ENCODE measurements around the gene MALSU1.

DNA sequence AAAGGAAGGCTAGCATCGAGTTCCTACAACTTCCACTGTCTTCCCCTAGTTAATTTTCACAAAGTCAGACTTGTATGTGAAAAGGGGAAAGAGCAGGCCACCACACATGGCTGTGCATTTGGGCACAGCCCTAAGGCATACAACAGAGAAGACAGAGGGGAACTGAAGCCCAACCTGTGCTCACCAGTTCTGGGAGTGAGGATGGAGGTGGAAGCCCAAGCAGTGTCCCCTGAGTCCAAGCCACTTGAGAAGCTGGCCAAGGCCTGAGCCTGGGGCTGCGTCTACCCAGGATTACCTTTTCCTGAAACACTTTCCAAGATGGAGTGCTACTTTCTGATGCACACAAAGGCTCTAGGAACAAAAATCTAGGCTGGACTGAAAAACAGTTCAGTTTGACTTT, 32.2 kb upstream of the MALSU1 start:
- TF ChIP-seq POLR2A (IDR thresholded peaks at IDR 0.05; ENCODE audit: low read length) (no peak), GATA1 (IDR thresholded peaks at IDR 0.05; ENCODE audit: low read depth, low read length) (no peak)
